Measurements from ENCODE around the gene RBFOX1. TPM values are rescaled to one million over a fixed set of nuclear protein-coding genes. Genes with fewer than 3 reads are reported as not detected.

Gene RBFOX1
- polyA plus RNA-seq, 1 donor = 1.3 TPM

GRCh38 chr16:7579454-7579853 is 246.8 kb downstream of the RBFOX1 start:
- no peak overlapping the region for H3K4me3 ChIP-seq (ENCODE audit: low read length)
- no peak for DNase-seq
- H3K36me3 ChIP-seq (ENCODE audit: control insufficient read depth, insufficient read depth, low read length) = no peaks in the 10 kb centered on the region
- H3K27ac ChIP-seq (ENCODE audit: low read length) = no peak overlapping the region
- no peaks in the 10 kb centered on the region for H3K9me3 ChIP-seq (ENCODE audit: control insufficient read depth, low read depth, low read length)
- no peaks in the 10 kb centered on the region for H3K4me1 ChIP-seq (ENCODE audit: control insufficient read depth, insufficient read depth, low read length)
- WGBS (ENCODE audit: insufficient coverage, low lambda C conversion rate) = 100% methylated on average over 1 of the region's 8 CpGs
- no peaks in the 10 kb centered on the region for H3K27me3 ChIP-seq (ENCODE audit: control insufficient read depth, insufficient read depth, low read length)

DNA sequence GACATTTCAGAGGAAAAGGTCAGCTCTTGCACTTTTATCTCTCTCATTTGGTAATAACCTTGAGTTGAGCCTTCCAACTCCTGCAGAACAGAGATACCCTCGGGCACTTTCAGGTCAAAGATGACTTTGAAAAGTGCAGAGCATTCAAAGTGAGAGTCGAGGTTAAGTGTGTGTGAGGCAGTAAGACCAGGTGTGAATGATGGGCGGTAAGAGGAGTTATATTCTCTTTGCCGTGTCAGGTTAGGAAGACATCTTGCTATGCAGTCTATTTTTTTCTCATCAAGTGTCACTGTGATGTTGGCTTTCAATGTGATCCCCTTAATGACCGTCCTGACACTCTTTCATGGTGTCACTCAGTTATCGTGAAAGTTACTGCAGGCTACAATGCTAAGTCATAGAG is 248.5 kb downstream of the RBFOX1 start:
- Histone ChIP-seq H3K36me3 (ENCODE audit: control insufficient read depth, insufficient read depth, low read length) (no peaks in the 10 kb centered on the region), H3K4me1 (ENCODE audit: control insufficient read depth, insufficient read depth, low read length) (no peaks in the 10 kb centered on the region), H3K9me3 (ENCODE audit: control insufficient read depth, low read depth, low read length) (no peaks in the 10 kb centered on the region), H3K27ac (ENCODE audit: low read length) (no peak overlapping the region), H3K4me3 (ENCODE audit: low read length) (no peak overlapping the region), H3K27me3 (ENCODE audit: control insufficient read depth, insufficient read depth, low read length) (no peaks in the 10 kb centered on the region)
- no peak for DNase-seq
- WGBS (ENCODE audit: insufficient coverage, low lambda C conversion rate) = 63% methylated on average over 2 of the region's 6 CpGs

GRCh38 chr16:7583396-7583795 is 250.8 kb downstream of the RBFOX1 start:
- Histone ChIP-seq H3K4me1 (ENCODE audit: control insufficient read depth, insufficient read depth, low read length) (no peaks in the 10 kb centered on the region), H3K27ac (ENCODE audit: low read length) (no peak overlapping the region), H3K36me3 (ENCODE audit: control insufficient read depth, insufficient read depth, low read length) (no peaks in the 10 kb centered on the region), H3K9me3 (ENCODE audit: control insufficient read depth, low read depth, low read length) (no peaks in the 10 kb centered on the region), H3K4me3 (ENCODE audit: low read length) (no peak overlapping the region), H3K27me3 (ENCODE audit: control insufficient read depth, insufficient read depth, low read length) (no peaks in the 10 kb centered on the region)
- DNase-seq = no peak
- no CpG with 5 or more reads among the region's 4 CpGs for WGBS (ENCODE audit: insufficient coverage, low lambda C conversion rate)

- no peak overlapping the region for H3K27ac ChIP-seq (ENCODE audit: low read length)
- 87% methylated on average over 3 of the region's 6 CpGs for WGBS (ENCODE audit: insufficient coverage, low lambda C conversion rate)
- no peak overlapping the region for H3K4me3 ChIP-seq (ENCODE audit: low read length)
- no peaks in the 10 kb centered on the region for H3K9me3 ChIP-seq (ENCODE audit: control insufficient read depth, low read depth, low read length)
- no peak for DNase-seq
- H3K4me1 ChIP-seq (ENCODE audit: control insufficient read depth, insufficient read depth, low read length) = no peaks in the 10 kb centered on the region
- no peaks in the 10 kb centered on the region for H3K27me3 ChIP-seq (ENCODE audit: control insufficient read depth, insufficient read depth, low read length)
- H3K36me3 ChIP-seq (ENCODE audit: control insufficient read depth, insufficient read depth, low read length) = no peaks in the 10 kb centered on the region
These were observed 251.9 kb downstream of the RBFOX1 start for GRCh38 chr16:7584561-7584960.

GRCh38 chr16:7585705-7586104 is 253.1 kb downstream of the RBFOX1 start:
- Histone ChIP-seq H3K36me3 (ENCODE audit: control insufficient read depth, insufficient read depth, low read length) (no peaks in the 10 kb centered on the region), H3K9me3 (ENCODE audit: control insufficient read depth, low read depth, low read length) (no peaks in the 10 kb centered on the region), H3K4me3 (ENCODE audit: low read length) (no peak overlapping the region), H3K27ac (ENCODE audit: low read length) (no peak overlapping the region), H3K4me1 (ENCODE audit: control insufficient read depth, insufficient read depth, low read length) (no peaks in the 10 kb centered on the region), H3K27me3 (ENCODE audit: control insufficient read depth, insufficient read depth, low read length) (no peaks in the 10 kb centered on the region)
- no peak for DNase-seq
- 60% methylated on average over 2 of the region's 4 CpGs for WGBS (ENCODE audit: insufficient coverage, low lambda C conversion rate)

- Histone ChIP-seq H3K27ac (ENCODE audit: low read length) (no peak overlapping the region), H3K4me3 (ENCODE audit: low read length) (no peak overlapping the region), H3K27me3 (ENCODE audit: control insufficient read depth, insufficient read depth, low read length) (no peaks in the 10 kb centered on the region), H3K4me1 (ENCODE audit: control insufficient read depth, insufficient read depth, low read length) (no peaks in the 10 kb centered on the region), H3K36me3 (ENCODE audit: control insufficient read depth, insufficient read depth, low read length) (no peaks in the 10 kb centered on the region), H3K9me3 (ENCODE audit: control insufficient read depth, low read depth, low read length) (no peaks in the 10 kb centered on the region)
- WGBS (ENCODE audit: insufficient coverage, low lambda C conversion rate) = 100% methylated on average over 1 of the region's 4 CpGs
- DNase-seq = no peak
These were observed 258.3 kb downstream of the RBFOX1 start for GRCh38 chr16:7590934-7591333.

DNA sequence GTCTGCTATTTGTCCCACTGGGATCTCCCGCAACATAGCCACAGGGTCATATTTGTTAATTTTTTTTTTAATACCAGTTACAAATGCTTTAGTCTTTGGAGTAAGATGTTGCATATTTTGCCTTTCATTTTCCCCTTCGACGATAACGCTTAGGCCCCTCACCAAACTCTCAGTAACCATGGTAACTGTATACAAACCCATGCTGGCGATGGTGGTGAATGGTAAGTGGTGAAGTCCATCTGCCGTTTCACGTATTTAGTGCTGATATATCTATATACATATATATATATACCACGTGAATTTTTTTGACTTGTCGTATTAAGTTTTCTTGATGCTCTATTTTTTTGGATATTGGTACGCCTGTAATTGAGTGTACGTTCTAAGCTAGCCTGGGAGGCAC is 263.7 kb downstream of the RBFOX1 start:
- H3K27ac ChIP-seq (ENCODE audit: low read length) = no peak overlapping the region
- H3K4me3 ChIP-seq (ENCODE audit: low read length) = no peak overlapping the region
- no peak for DNase-seq
- no peaks in the 10 kb centered on the region for H3K36me3 ChIP-seq (ENCODE audit: control insufficient read depth, insufficient read depth, low read length)
- H3K4me1 ChIP-seq (ENCODE audit: control insufficient read depth, insufficient read depth, low read length) = no peaks in the 10 kb centered on the region
- no peaks in the 10 kb centered on the region for H3K9me3 ChIP-seq (ENCODE audit: control insufficient read depth, low read depth, low read length)
- 100% methylated on average over 2 of the region's 11 CpGs for WGBS (ENCODE audit: insufficient coverage, low lambda C conversion rate)
- H3K27me3 ChIP-seq (ENCODE audit: control insufficient read depth, insufficient read depth, low read length) = no peaks in the 10 kb centered on the region

GRCh38 chr16:7597677-7598076 is 265.0 kb downstream of the RBFOX1 start:
- no peaks in the 10 kb centered on the region for H3K4me1 ChIP-seq (ENCODE audit: control insufficient read depth, insufficient read depth, low read length)
- H3K9me3 ChIP-seq (ENCODE audit: control insufficient read depth, low read depth, low read length) = no peaks in the 10 kb centered on the region
- DNase-seq = no peak
- H3K36me3 ChIP-seq (ENCODE audit: control insufficient read depth, insufficient read depth, low read length) = no peaks in the 10 kb centered on the region
- H3K4me3 ChIP-seq (ENCODE audit: low read length) = no peak overlapping the region
- no peaks in the 10 kb centered on the region for H3K27me3 ChIP-seq (ENCODE audit: control insufficient read depth, insufficient read depth, low read length)
- WGBS (ENCODE audit: insufficient coverage, low lambda C conversion rate) = 33% methylated on average over 1 of the region's 3 CpGs
- H3K27ac ChIP-seq (ENCODE audit: low read length) = no peak overlapping the region

DNA sequence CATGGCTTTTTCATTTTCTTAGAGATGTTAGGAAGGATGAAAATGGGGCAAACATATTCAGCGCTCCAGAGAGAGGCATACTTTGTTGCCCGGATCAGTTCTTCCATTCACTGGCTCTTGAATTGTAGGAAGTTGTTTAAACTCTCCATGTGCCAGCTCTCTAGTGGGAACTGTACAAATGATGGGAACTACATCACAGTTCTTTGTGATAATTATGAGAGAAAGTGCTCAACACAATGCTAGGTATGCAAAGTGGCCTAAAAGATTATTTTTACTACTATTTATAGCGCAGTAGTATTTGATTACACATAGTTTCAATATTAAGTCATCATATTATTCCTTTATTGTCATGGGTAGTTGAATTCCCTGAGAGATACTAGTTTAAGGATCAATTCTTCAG is 268.5 kb downstream of the RBFOX1 start:
- no CpG with 5 or more reads among the region's 3 CpGs for WGBS (ENCODE audit: insufficient coverage, low lambda C conversion rate)
- H3K27me3 ChIP-seq (ENCODE audit: control insufficient read depth, insufficient read depth, low read length) = no peaks in the 10 kb centered on the region
- H3K9me3 ChIP-seq (ENCODE audit: control insufficient read depth, low read depth, low read length) = no peaks in the 10 kb centered on the region
- H3K4me3 ChIP-seq (ENCODE audit: low read length) = no peak overlapping the region
- no peak for DNase-seq
- no peak overlapping the region for H3K27ac ChIP-seq (ENCODE audit: low read length)
- no peaks in the 10 kb centered on the region for H3K36me3 ChIP-seq (ENCODE audit: control insufficient read depth, insufficient read depth, low read length)
- H3K4me1 ChIP-seq (ENCODE audit: control insufficient read depth, insufficient read depth, low read length) = no peaks in the 10 kb centered on the region

- Histone ChIP-seq H3K27me3 (ENCODE audit: control insufficient read depth, insufficient read depth, low read length) (no peaks in the 10 kb centered on the region), H3K36me3 (ENCODE audit: control insufficient read depth, insufficient read depth, low read length) (no peaks in the 10 kb centered on the region), H3K9me3 (ENCODE audit: control insufficient read depth, low read depth, low read length) (no peaks in the 10 kb centered on the region), H3K27ac (ENCODE audit: low read length) (no peak overlapping the region), H3K4me1 (ENCODE audit: control insufficient read depth, insufficient read depth, low read length) (no peaks in the 10 kb centered on the region), H3K4me3 (ENCODE audit: low read length) (no peak overlapping the region)
- WGBS (ENCODE audit: insufficient coverage, low lambda C conversion rate) = no CpG with 5 or more reads among the region's 7 CpGs
- DNase-seq = no peak
These were observed 269.8 kb downstream of the RBFOX1 start for GRCh38 chr16:7602291-7602950.

- Histone ChIP-seq H3K27ac (ENCODE audit: low read length) (no peak overlapping the region), H3K36me3 (ENCODE audit: control insufficient read depth, insufficient read depth, low read length) (no peaks in the 10 kb centered on the region), H3K4me3 (ENCODE audit: low read length) (no peak overlapping the region), H3K4me1 (ENCODE audit: control insufficient read depth, insufficient read depth, low read length) (no peaks in the 10 kb centered on the region), H3K9me3 (ENCODE audit: control insufficient read depth, low read depth, low read length) (no peaks in the 10 kb centered on the region), H3K27me3 (ENCODE audit: control insufficient read depth, insufficient read depth, low read length) (no peaks in the 10 kb centered on the region)
- DNase-seq = no peak
- no CpG with 5 or more reads among the region's 6 CpGs for WGBS (ENCODE audit: insufficient coverage, low lambda C conversion rate)
These were observed 273.2 kb downstream of the RBFOX1 start for GRCh38 chr16:7605812-7606211.
